NCI-H748 treated with DMSO at 0.1 percent for 48 hours (cell line): ENCODE measurements around the gene PLOD2.

Source experiments
- DNase-seq: peaks from one replicate; lab custom pipeline; 2025; lab: John Stamatoyannopoulos, UW

Gene PLOD2

DNA sequence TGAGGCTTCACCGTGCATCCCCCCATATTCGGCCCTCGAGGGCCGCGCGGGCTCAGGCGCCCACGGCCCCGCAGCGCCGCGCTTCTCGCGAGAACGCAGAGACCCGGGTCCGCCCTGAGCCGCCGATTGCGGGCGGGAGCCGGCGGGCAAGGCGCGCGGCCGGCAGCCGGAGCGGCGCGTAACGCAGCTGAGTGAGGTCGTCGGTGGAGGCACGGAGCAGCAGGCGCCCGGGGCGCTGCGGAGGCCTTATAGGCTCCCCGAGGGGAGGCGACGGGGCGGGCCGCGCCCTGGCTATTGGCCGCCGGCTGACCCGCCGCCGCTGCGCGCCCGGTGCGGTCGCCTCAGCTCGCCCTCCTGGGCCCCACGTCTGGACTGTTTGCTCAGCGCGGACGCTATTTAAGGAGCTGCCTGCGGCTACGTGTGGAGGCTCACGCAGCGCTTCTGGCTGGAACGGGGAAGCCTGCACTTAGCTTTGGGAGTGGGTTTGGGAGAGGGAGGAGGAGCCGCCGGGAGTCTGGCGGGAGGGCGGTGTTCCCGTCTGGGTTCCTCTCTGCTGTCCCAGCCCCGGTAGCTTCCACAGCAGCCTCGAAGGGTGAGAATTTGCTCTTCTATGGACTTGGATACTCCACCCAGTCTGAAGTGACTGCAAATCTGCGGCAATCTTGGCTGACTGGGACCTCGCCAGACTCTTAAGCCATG lies at the start of gene PLOD2:
TSS of gene PLOD2 (minus strand) at position 221 of the 699 bp plus-strand sequence. CDS start at position 26, 195 bp downstream.
- peak; percentile 45 for DNase-seq

DNA sequence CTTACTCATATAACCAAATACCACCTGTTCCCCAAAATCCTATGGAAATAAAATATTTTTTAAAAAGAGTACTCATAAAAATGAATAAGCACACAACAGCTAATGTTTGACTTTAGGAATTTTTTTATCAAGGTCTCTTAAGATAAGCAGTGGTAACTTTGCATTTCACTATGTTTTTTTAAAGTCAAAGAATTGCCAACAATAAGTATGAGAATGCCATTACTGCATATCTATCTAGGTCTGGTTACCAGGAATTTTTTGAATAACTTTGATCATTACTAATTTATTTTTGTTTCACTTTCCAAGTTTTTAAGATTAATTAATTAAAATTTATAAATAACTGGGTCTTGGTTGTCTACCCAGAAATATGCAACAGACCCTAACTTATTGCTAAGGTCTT lies 48.4 kb upstream of the PLOD2 start:
- no peak for DNase-seq

DNA sequence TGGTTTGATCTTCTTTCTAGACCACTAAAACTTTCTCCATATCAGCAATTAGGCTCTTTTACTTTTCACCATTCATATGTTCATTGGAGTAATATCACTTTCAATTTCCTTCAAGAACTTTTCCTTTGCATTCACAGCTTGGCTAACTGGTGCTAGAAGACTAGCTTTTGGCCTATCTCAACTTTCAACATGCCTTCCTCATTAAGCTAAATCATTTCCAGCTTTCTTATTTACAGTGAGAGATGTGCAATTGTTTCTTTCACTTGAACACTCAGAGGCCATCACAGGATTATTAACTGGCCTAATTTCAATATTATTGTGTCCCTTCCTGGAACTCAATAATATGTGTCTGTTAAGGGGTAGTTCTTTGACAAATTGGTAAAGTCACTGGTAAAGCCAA lies 42.8 kb upstream of the PLOD2 start:
- DNase-seq, result no peak

DNA sequence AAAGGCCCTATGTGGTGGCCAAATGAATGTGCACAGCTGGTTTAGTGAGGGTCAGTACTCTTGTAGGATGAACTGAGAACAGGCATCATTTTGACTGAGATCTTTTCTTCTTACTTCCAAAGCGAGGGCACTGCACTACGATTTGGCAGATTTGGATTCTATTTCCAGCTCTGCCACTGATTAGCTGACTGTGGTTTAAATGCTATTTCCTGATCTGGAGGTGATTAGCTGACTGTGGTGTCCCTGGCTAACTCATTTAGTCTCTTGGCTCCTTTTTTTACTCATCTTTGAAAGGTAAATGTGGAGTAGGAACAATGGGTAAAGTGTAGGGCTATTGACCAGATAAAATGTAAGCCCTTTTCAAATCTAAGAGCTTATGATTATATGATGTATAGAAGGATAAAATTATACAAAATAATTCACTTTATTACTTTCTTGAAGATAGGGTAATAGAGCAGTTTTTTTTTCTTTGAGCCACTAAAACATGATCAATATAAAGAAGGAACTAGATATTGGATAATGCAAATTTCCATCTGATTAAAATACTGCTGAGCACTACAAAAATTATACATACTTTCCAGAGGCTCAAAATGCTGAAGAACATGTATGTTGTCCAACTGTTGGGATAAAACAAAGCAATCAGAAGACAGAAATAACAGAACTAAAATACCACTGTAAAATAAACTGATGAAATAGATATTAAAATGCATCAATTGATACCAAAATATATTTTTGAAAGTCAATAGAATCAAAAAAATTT lies 39.7 kb upstream of the PLOD2 start:
- DNase-seq, result no peak

DNA sequence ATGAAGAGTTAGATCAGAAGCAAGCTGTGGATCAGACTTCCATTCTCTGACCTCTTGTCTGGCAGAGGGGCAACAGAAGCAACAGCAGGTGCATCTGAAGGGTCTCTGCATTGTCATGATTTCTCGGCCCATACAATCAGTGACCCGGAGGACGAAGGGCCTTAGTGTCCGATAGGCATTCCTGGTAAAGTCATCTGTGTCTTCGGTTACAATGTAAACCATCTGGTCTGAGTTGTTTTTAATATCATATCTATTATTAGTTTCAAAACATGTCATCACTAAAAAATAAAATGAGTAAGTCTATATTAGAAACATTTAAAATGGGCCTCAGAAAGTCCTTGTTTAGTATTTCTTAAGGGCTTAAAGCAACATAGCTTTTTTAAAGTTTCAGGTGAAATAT lies 38.8 kb upstream of the PLOD2 start:
- DNase-seq, result no peak

DNA sequence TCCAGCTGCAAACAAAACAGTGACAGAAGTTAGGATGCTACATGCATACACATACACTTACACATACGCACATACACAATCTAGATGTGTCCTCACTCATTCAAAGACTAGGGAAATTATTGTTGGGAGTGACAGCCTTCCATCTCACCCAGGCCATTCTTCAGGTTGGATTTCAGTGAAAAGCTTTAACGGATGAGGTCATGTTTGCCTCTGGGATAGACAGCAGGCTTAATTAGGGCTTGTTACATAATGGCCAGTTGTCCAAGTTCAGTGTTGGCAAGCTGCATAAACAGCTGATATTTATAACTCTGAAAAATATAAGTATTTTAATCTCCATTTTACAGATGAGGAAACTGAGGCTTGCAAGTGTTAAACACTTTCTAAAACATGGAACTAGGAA lies 35.8 kb upstream of the PLOD2 start:
- no peak for DNase-seq

DNA sequence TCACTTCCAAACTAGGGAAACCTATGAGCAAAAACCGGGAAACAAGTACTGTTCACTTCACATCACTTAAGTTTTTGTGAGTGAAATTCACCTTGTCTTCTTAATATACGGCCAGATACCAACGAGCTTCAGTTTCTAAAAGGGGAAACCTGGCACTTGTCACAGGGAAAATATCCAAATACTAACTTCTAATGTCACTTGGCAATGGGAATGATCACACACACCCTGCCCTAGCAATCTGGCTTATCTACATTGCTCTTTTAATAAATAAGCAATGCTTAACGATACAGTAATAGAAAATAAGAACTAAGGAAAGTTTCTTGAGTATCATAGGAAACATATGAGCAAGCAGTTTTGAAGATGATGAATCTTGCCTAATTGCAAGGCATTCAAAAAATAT lies 34.6 kb upstream of the PLOD2 start:
- no peak for DNase-seq

DNA sequence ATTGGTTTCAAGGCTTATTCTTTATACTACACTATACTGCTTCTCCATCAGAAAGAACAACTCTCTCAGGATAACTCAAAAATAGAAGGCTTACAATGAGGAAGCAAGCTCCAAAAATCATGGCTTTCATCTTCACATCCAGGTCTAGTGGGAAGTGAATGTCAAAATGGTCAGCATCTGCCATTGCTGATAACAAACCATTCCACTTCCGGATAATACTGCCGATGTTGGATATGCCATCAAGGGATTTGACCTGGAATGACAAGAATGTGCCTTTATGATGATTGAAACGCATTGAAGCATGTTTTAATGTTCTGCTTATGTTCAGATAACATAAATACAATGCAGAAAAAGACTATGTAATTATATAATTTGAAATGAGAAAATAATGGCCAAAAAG lies 34.0 kb upstream of the PLOD2 start:
- DNase-seq, result no peak

DNA sequence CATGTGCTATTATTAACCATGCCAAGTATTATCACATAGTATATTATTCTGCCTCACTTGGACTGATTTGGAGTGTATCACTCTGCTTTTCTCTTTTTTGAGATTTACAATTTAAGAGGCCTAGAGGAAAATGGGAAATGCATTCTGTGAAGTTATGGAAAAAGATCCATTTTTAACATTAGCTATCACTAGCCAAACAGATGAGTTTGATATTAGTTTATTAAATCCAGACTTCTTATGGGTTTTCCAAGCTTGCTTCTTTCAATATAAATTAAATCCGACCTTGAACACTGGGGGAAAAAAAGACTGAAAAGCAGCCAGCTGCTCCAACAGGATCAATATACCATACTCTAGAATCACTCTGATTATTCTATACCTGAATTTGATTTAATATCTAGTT lies 30.1 kb upstream of the PLOD2 start:
- DNase-seq, result no peak

DNA sequence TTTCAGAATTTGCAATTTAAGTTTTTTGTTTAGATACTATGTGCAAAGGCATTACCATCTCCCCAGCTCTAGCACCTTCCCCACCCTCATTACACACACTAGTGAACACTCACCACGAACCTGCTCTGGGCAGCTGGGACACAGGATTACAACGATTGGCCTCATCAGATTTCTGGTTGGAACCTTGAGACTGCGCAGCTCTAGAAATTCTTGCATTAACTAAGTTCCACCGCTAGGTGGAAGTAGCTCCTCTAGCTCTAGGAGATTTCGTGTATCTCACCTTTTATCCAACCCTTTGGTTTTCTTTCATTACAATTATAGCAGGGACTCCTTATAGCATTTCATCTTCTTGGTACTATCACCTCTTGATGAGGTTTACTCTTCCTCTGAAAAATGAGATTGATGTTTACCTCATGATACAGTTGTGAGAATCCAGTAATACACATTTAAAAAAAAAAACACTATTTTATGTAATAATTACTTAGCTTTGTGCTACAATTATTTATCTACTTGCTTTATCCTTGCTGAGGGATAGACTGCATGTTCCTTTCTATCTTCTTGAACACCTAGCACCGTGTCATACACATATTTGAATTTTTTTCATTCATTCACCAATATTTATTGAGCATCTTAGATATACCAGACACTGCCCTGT lies 28.7 kb upstream of the PLOD2 start:
- peak; percentile 26 for DNase-seq

DNA sequence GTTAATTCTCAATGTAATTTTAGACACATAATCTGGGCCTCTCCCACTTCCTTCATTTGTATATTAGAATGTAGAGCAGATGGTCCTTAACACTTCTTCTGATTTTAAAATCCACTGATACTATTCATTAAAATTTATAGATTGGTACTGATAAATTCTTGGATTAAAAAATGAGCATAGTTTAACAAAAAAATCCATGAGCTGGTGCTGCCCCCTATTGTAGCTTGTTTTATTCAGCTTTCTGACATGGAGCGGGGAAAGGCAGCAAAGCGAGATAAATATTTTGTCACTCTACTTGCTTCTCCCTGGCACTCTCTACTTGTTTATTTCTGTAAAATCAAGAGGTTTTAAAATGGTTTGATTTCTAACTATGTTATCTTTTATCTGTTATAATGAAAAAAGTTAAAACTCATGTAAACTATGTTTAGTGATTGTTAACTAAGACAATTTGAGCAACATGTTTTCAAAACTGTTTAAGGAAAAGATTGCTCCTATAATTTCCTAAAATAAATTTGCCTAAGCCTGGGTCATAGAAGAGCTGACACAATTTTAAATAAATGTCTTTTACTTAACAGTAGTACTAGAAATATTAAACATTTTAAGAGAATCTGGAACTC lies 26.5 kb upstream of the PLOD2 start:
- peak; percentile 8 for DNase-seq

DNA sequence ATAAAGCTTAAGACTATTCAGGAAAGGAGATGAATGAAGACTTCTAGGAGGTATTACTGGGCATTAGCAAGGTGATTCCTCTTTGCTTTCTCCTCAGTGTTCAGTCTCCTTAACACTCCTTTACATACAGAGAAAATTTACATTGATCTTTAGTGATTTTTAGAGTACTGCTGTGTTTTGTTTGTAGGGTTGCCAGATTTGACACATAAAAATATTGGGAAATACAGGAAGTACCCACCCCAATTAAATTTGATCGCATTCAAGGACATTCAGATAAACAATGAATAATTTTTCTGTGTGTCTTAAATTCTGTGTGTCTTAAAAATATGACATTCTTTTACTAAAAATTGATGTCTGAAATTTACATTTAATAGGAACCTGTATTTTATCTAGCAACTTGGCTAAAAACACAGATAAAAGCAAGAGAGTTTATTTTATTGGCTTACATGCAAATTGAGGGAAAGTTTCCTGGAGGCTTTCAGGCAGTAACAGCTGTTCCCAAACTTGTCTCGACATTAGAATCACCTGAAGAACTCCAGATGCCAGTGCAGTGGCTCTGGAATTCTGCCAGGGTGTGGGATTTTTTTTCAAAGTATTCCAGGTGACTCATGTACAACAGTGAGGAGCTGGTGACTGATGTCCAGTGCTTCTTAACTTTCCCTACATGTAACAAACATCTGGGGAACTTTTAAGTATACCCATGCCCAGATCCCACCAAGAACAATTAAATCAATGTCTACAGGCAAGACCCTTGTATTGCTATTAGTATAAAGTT lies 23.4 kb upstream of the PLOD2 start:
- DNase-seq, result no peak

DNA sequence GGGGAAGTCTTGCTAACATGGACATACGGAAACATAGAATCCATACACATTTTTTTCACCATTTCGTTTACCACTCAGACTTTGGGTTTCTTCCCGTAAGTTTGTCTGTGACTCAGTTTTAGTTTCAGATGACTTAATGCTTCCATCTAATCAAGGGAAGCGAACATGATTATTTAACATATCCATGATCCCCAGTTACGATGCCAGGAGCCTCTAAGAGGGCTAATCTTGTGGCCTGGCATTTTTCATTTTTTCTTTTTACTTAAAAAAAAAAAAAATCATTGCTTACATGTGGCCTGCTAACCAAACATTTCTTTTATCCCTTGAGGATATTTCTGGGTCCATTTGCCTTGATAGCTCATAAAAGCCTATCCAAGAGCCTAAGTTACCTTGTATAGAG lies 20.2 kb upstream of the PLOD2 start:
- no peak for DNase-seq

DNA sequence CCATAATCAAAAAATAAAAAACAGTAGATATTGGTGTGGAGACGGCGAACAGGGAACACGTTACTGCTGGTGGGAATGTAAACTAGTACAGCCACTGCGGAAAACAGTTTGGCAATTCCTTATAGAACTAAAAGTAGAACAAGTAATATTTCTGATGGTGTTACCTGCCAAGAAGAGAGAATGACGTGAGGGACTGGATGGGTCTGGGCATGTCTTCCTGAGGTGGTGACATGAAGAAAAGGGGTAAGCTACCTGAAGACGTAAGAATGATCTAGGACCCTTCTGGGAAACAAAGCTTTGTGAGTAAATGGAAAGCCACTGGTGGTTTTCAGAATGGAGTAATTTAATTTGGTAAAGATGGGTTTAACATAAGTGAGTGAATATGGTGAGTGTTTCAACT lies 19.4 kb upstream of the PLOD2 start:
- DNase-seq, result no peak

DNA sequence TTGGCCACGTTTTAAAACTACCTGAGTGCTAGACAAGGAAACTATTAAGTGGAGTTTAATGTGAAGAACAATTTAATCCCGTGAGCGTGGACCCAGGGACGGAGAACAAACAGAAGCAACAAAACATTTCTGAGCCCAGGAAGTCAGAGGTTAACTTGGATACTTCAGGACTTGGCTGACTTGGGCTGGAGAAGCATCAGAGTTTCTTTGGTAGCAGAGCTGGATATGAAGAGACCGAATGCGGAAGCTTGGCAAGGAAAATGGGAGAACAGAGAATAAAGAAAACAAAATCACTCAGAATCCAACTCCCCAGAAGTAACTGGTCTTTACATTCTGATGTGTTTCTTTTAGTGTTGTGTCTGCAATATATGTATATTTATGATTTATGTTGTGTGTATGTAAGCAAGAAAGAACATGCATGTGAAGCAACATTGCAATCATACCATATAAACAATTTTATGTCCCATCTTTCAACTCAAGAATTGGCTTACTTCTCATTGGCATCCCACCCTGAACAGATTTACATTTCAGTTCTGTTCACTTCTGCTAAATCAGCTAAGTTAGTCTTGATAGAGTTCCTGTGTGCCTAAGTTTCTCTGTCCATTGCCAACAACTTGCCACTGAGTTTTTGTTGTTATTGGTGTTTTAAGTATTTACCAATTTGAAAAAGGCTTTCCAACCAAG lies 17.2 kb upstream of the PLOD2 start:
- DNase-seq, result no peak

DNA sequence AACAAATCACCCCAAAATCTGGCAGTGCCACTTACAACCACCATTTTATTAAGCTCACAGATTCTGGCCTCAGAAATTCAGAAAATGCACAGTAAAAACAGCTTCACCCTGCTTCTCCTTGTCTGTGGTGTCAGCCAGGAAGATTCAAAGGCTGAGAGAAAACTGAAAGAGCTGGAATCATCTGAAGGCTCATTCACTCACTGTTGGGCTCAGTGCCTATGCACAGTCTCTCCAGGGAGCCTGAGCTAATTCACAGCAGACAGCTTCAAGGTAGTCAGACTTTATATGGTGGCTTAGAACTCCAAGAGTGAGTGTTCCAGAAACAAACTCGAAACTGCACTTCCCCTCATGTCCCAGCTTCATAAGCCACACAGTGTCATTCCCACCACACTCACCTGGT lies 16.5 kb upstream of the PLOD2 start:
- DNase-seq, result no peak

DNA sequence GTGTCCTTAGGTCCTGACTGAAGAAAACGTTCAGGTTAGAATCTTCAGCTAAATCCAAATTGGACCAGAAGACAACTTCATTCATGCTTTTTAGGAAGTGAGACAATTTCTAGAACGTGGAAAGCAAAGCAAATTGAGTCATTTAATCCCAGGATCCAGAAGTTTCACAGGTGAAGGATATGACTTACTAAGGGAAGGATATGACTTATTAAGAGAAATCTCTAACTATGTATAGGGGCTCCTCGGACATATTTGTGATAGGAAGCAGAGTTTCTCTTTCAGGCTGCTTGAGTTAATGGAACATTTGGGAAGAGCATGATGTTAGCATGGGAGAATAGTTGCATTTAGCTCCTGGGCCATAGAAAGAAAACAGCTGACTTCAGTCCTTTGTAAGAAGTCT lies 16.1 kb upstream of the PLOD2 start:
- no peak for DNase-seq

DNA sequence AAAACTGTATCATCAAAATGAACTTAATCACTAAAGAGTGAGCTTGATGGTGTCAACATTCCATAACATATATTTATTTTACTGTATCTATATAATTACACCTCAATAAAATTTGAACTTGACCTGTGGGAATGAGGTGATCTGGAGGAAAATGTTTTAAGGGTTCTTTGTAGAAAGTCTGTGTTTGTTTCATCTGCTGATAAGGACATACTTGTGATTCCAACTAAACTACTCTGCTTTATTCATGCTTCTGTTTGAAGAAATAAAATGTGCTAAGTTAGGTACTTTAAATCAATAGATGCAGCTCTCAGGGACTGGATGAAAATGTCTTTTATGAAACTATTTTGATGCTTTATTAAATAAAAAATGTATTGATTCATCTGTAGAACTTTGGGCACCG lies 11.6 kb upstream of the PLOD2 start:
- DNase-seq, result no peak

DNA sequence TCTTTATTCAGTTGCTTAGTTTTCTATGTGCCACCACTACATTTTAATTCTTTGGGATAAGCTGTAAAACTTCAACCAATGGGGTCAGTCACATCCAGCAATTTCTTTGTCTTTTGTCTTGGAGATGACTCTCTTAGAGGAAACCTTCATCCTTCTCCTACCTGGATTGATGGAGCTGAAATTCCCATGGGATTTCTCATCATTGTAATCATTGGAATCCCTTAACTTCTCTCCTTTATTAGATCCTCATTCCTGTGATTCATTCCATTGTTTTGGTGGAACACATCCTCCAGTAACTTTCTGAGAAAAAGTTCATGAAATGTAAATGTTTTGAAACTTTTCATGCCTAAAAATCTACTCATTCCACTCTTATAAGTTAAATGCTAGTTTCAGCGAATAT lies 9.6 kb upstream of the PLOD2 start:
- no peak for DNase-seq

DNA sequence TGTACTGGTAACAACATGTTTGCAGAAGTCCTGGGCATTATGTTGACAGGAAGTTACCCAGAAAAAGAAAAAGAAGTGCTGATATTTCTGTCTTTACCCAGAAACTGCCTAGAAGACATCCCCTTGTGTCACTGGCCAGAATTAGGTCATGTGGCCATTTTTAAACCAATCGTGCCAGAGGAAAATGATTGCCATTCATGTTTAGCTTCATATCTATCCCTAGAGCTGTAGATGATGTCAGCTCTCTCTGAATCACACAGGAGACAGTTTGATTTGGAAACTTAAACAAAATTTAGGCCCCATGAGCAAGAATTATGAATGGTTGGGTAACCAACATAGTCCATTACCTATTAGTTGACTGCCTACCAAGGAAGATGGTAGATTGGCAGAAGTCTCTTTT lies 8.9 kb upstream of the PLOD2 start:
- no peak for DNase-seq

DNA sequence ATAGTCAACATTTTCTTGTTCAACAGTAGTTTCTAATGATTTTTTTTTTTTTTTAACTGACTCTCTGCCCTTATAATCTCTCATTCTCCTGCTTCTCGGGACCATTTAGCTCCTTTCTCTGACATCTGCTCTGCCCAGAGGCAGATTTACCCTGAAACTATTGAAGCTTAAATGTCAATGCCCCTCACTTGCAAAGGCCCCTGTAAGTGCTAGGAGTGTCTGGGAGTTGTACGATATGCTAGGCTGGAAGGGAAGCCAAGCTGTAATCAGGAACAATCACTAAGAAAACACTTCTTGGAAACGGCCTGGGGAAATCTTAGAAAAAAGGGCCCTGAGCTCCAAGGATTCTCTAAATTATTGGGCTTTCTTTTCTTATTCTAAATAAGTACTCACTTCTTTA lies 5.8 kb upstream of the PLOD2 start:
- DNase-seq, result no peak

DNA sequence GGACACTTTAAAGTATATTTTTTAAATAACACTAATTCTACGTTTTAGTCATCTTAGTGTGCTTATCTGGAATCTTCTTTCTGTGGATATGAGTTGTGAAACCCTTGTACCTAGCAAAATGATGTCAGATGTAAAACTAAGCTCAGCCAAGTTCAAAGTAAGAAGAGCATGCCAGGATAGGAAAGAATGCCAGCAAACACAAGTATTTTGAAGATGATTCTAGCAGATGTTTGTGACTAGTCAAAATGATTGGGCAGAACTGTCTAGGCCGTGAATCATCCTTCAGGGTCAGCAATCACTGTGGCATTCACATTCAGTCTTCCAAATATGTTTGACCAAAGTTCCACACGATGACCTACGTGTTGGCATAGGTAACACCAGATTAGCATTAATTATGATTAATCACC lies 5.4 kb upstream of the PLOD2 start:
- DNase-seq, result no peak
